ENCODE measurements around the gene JMJD4.

Gene JMJD4

DNA sequence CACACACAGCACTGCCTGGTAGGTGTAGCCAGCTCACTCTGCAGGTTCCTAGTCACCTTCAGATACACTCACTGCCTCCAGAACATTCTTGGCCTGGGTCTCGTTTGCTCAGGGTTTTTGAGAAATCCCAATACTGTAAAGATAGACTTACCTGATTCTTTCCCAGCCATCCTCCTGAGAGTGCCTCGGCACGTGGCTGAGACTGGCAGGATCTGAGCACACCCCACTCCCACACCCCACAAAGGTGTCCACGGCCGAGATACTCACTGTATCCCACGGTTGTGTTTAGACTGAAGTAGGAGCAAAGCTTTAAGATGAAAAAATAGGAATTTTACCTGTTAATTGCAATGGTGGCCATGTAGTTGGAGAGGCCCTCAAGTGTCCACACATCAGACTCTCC, 33.5 kb upstream of the JMJD4 start:
- DNase-seq (ENCODE audit: low read depth), result no peak

DNA sequence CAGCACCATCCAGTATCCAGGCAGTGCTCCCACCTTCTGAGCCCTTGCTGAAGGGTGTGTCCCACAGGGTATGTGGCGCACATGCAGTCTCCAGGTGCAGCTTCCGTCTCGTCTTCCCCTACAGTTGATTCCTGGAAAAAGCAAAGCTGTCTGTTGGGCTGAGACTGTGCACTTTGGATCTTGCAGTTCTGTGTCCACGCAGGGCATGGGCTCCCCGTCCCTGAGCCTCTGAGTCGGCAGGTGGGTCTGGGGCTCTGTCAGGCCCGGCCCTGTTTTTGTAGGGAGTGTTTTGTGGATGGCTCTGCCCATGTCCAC, 33.0 kb upstream of the JMJD4 start:
- DNase-seq (ENCODE audit: low read depth), result no peak

GRCh38 chr1:227767401-227768124, 32.5 kb upstream of the JMJD4 start:
- DNase-seq (ENCODE audit: low read depth), result no peak

DNA sequence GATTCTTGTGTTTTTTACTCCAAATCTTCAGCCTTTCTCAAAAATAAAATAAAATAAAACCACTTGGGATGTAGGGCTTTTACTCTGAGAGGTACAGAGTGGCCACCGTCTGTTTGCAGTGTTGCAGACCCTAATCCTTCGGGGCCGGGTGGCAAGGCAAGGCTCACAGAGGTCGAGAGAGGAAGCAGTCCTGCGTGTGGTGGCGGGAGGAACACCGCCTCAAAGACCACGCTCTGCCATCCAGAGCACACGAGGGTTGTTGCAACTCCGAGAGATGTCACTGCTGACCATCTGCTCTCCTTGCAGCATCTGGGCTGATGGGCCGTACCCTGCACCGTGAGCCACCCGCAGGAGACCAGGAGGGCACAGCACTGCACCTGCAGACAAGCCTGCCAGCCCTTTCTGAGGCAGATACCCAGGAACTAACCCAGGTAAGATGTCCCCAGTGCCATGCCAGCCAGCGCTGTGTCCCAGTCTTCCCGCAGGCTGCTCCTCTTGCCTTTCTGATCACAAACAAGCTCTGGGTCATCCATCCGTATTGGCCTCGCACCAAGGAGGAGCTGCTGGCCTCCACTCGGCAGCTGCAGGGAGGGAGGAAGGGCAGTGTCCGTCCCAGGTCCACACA, 31.7 kb upstream of the JMJD4 start:
- no peak for DNase-seq (ENCODE audit: low read depth)

GRCh38 chr1:227766015-227766634, 31.0 kb upstream of the JMJD4 start:
- peak; percentile 50 for DNase-seq (ENCODE audit: low read depth)

DNA sequence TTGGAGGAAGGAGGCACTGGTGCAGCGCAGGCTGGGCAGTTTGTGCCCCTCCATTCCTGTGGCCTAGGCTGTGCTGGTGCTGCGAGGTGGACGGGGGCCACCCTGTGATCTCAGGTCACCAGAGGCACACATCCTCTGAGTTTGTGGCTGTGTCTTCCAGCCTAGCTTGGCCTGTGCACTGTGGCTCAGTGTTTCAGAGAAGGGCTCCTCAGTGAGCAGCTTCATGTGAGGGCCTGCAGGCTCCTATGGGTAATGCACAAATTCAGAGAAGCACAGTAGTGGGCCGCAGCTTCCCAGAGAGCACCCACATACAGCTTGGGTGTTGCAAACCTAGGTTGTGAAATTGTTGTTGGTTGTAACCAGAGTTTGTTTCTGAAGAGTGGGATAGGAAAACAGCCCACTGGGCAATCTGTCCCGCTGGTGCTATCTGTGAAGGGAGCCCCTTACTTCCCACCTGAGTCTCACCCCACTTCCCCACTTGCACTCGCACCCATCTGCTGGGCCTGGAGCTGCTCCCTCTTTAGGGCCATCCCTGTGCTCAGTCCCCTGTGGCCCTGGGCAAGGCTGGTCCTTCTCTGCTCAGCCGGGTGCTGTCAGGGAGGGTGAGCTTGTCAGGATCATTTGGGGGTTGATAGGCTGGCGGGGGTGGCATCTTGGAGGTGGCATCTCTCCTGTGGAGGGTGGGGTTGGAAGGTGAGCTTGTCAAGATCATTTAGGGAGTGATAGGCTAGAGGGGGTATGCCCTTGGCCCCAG, 30.3 kb upstream of the JMJD4 start:
- no peak for DNase-seq (ENCODE audit: low read depth)

DNA sequence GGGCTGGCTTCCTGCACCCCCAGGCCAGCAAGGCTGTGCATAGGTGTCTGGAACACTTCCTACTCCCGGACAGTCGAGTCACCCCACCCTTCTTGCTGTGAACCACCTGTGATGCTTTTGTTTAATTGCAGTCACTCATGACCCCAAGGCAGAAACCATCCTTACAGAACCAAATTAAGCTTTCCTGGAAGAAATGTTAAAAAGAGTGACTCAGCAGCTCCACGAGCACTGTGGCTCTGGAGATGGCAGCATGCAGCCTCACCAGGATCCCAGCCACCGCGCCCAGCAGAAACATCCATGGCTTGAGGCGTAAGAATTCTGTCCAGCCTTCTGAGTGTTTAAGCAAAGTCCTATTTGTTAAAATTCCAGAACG, 28.9 kb upstream of the JMJD4 start:
- DNase-seq (ENCODE audit: low read depth), result no peak

DNA sequence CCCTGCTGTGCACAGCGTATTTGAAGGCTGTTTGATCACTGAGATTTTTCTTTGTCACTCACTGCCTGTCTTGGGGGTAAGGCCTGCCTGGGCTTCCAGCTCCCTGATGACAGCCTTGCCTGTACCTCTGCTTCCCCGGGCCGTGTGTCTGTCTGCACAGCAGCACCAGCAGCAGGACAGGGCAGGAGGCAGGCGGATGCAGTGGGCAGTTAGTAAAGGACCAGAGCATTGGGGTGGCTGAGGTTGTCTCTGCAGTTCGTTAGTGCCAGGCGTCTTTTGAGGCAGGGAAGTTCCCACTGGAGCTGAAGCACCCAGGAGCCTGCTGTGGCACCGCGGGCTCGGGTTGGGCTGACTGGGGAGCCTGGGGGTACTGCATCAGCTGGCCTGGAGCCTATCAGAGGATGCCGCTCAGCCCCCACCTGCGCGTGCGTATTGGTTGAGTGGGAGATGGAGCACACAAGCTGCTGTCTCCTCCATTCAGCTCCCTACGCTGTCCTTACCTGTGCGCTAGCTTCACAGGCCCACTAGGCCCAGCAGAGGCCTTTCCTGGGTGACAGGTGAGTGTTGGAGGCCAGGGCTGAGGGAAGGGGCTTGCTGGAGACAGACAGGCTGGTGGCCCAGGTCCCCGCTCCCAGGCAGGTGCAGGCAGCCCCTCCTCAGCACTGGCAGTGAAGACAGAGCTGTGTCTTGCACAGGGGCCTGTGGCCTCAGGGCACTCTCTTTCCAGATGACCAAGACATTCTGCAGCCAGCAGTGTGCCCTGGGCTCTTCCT, 28.3 kb upstream of the JMJD4 start:
- DNase-seq (ENCODE audit: low read depth), result no peak

- DNase-seq (ENCODE audit: low read depth), result peak; percentile 75
Observed at GRCh38 chr1:227762231-227762911, 27.3 kb upstream of the JMJD4 start.

DNA sequence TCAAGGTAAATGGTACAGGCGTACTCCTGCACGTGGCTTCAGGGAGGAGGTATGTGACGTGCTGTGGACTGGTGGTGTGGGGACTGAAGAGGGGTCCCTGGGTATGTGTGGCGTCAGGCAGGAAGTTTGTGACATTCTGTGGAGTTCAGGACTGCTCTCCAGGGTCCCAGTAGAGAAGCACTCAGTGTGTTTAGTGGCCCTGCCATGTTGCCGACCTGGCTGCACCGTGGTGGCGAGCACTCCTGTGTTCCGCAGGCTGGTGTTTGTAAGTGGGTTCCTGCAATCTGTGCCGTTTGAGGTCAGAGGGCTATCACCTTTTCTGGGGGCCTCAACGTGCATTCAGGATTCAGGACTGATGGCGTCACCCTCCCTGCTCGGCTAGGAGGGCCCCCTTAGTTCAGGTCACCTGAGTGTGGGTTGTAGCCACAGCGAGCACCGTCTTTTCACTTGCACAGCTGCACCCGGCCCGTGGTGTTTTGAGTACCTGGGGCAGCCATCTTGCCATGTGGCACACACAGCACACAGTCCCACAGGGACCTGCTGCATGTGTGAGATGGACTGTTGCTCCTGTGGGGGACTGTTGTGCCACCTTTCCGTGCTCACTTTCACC, 26.6 kb upstream of the JMJD4 start:
- DNase-seq (ENCODE audit: low read depth), result no peak

- no peak for DNase-seq (ENCODE audit: low read depth)
Observed at GRCh38 chr1:227760377-227760776, 25.3 kb upstream of the JMJD4 start.

DNA sequence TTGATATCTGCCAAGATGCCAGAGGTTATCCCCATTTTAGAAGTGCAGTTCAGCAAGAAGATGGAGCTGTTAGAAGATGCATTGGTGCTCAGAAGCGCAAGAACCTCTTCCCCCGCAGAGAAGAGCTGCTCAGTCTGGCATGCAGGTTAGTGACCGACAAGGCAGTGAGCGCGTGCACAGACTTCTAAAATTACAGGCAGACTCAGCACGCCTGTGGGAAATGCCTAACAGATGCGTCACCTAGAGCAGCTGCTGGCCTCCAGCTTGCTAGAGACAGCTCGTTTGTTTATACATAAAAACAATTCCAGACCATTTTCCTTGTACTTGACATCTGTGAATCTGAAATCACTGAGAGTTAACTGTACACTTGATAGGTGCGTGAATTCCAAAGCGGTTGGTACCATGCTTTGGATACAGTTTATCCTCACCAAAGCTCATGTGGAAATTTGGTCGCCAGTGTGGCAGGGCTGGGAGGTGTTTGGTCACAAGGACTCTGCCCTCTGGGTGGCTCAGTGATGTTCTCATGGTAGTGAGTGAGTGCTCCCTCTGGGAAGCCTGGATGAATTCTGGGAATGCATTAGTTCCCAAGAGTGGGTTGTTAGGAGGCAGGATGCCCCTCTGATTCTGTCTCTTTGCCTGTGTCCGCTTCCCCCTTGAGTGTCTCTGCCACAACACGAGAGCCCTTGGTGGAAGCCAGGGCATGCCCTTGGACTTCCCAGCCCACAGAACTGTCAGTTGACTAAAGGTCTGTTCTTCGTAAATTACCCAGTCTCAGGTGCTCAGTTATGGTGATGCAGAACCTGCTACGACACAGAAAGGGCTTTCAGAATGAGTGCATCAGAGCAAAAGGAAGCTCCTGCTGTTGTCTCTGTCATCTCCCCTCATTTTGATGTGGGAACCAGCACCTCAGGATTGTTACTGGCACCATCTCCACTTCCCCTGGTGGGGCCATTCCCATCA, 24.5 kb upstream of the JMJD4 start:
- no peak for DNase-seq (ENCODE audit: low read depth)

- no peak for DNase-seq (ENCODE audit: low read depth)
Observed at GRCh38 chr1:227758366-227758765, 23.3 kb upstream of the JMJD4 start.

DNA sequence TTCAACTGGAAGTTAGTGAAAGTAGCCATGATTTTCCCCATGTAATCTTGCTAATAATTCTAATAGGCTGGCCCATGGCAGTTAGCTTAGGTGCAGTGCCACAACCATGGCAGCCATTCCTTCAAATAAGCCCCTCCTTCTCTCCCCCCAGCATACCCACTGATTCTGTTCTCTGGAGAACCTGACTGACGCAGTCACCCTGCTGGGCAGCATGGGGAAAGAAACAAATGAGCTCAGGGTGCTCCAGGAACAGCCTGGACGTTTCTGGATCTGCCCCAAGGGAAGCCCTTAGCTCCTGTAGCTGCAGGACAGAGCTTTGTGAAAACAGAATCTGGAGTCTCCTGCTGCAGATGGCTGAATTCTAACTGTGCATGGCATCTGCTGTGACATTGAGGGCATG, 22.7 kb upstream of the JMJD4 start:
- no peak for DNase-seq (ENCODE audit: low read depth)

DNA sequence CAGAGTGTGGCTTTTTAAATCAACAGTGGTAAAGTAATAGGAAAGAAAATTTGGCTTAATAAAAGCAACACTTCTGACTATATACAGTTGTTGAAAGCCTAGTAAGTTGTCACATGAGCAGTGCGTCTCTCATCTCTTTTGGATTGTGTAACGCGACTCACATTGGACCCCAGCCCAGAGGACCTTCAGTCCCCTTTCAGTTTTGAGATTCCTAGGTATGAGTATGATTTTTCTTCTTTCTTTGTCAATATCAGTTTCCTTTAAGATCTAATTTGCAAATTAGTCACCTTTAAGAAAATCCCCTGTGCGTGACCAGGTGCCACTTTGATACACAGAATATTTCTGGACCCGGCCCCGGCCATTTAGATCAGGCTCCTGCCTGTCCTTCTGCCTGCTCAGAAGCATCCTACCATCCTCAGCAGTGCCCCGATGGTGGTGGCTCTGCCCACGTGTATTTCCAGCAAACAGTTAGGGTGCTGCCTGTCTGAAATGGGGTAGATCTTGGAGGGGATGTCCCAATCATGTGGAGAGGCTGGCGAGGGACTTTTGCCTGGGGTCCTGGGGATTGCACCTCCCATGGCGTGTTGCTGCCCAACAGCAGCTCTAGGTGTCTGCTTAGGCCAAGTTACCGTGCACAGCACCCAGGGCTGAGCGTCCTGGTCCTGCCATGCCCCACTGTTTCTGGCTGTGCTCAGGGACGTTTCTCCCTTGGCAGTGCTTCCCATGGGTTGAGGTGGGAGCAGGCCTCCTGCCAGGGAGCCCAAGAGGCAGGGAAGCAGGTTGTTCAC, 21.3 kb upstream of the JMJD4 start:
- DNase-seq (ENCODE audit: low read depth), result no peak

DNA sequence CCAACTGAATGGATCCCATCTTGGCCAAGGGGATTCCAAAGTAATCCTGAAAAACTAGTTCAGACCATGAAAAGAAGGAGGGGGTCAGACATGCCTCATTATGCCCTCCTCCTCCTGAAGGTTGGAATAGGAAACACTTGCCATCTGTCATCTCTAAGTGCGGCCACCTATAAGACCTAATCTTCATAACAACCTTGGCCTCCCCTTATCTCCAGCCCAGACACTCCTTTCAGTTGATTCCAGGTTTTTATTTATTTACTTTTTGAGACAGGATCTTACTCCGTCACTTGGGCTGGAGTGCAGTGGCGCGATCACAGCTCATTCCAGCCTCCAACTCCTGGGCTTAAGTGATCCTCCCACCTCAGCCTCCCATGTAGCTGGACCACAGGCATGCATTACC, 19.9 kb upstream of the JMJD4 start:
- no peak for DNase-seq (ENCODE audit: low read depth)

DNA sequence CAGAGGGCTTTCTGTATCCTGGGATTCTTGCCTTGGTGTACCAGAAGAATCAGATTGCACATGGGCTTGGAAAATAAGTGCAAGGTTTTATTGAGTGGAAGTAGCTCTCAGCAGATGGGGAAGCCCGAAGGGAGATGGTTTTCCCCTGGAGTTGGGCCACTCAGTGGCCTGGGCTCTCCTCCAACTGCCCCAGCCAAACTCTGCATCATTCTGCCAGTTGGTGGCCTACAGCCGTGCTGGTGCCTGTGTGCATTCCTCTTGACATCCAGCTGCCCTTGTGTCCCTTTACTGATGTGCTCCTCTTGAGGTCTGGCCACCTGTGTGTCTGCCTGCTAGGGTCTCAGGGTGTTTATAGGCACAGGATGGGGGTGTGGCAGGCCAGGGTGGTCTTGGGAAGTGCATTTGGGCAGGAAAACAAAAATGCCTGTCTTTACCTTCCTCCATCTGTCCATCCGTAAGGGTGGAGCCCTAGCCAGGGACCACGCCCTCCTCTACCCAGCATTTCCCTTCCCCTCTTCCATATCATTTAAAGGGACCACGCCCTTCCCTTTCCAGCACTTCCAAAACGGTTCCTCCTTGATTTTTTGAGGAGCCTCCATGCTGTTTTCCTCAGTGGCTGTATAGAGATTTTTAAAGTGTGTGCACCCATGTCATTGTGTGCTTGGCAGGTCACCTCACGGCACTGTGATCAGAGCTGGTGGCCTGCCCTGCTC, 19.1 kb upstream of the JMJD4 start:
- no peak for DNase-seq (ENCODE audit: low read depth)

DNA sequence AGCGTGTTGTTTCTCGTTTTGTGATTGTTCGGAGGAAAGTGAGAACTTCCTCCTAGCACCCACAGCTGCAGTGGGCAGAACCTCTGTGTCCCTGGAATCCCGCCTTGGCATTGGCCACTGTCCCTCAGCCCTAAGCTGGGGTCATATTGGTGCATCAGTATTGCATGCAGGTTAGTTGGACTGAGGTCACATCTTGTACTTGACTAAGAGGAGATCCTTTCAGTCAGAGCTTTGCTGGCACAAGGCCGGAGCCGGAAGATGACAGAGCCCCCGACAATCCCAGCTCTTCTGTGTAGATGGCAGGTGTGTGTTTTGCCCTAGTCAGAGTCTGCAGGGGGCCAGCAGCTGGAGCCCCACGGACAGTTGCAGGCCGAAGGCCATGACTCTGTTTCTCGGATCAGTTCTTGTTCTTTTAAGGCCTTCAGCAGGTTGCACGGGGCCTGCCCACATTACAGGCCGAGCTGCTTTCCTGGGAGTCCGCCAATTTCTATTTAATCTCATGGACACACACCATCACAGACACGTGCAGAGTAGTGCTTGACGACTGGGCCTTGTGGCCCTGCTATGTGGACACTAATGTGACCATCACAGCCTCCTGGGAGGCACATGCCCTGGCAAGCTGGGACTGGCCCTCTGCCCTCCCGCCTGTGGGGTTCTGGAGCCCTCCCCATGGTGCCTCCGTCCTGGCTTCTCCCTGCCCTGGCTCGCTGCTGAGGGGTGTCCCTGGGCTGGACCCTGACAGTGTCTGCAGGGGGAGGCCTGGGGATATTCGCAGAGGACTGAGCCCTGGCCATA, 15.0 kb upstream of the JMJD4 start:
- DNase-seq (ENCODE audit: low read depth), result no peak
